ENCODE measurements around the gene AAK1. TPM values are rescaled to one million over a fixed set of nuclear protein-coding genes. Genes with fewer than 3 reads are reported as not detected.

The AAK1 gene
- total and polyA plus RNA-seq, 2 donors (not counting 3 experiments of a cell fraction or from before 2014, with no cell fraction given) = 31.0 to 127 TPM

DNA sequence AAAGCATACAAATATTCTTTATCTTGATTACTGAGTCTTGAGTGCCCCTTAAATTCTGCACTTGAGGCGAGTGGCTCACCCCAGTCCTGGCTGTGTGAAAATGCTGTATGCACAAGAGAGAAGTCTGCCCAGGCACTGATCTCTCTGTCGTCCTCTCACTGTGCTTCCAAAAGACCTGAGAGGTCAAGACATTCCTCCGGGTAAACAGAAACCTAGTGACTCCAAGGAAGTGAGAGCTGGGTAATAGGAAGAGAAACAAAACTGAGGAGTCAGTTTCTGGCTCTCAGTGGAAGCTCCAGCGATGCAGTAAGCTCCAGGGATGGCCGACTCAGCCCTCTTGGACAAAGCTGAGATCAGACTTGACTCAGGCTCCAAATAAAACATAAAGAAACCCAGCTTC, 70.9 kb downstream of the AAK1 start:
- H3K4me2 ChIP-seq (ENCODE audit: insufficient read depth, low read length) = no peak overlapping the region
- H3K79me2 ChIP-seq (ENCODE audit: control insufficient read depth, insufficient read depth, low read length) = peaks cover 64% of the 10 kb centered on the region
- H3K27ac ChIP-seq (ENCODE audit: insufficient read depth, low read depth, low read length) = no peak overlapping the region
- no peaks in the 10 kb centered on the region for H3K9me1 ChIP-seq (replicated peaks; ENCODE audit: control insufficient read depth, extremely low read depth, insufficient read depth, low read length)
- no peaks in the 10 kb centered on the region for H3K36me3 ChIP-seq (ENCODE audit: control insufficient read depth in 2 of 2, extremely low read depth in 1 of 2, insufficient read depth in 2 of 2, low read length in 2 of 2)
- FAIRE-seq (no peak), DNase-seq (ENCODE audit: low read depth, low spot score) (peak; percentile 16)
- CTCF ChIA-PET = interaction anchor here (1.2 to 2.6 kb wide), 3 partner anchors 9 to 152 kb away, joined by 3 to 14 read pairs (median 3); no protein-coding TSS in a partner anchor
- dilution Hi-C loops (cut with MboI; ENCODE audit: extremely low pct_ligation_motif_present, low sequenced_read_pairs) (no loop called here), intact Hi-C loops (cut with micrococcal nuclease) (no loop called here)
- H3K9me3 ChIP-seq (replicated peaks; ENCODE audit: control insufficient read depth, insufficient read depth, low read length) = no peaks in the 10 kb centered on the region
- no peak overlapping the region for H3K4me3 ChIP-seq (replicated peaks in 1 of 3; ENCODE audit: insufficient read depth in 1 of 3, low read depth in 1 of 3, low read length in 3 of 3)
- H2AFZ ChIP-seq (ENCODE audit: low read depth, low read length) = no peak overlapping the region
- POLR2A ChIA-PET = interaction anchor here (0.7 kb wide), 1 partner anchor 68 kb away, joined by 10 read pairs; no protein-coding TSS in a partner anchor
- no peak overlapping the region for H3K9ac ChIP-seq (replicated peaks; ENCODE audit: extremely low read depth, insufficient read depth, low read length)
- no peaks in the 10 kb centered on the region for H3K27me3 ChIP-seq (ENCODE audit: control insufficient read depth in 2 of 2, insufficient read depth in 2 of 2, low read length in 2 of 2)
- H4K20me1 ChIP-seq (replicated peaks; ENCODE audit: control insufficient read depth, extremely low read depth, insufficient read depth, low read length) = peaks cover 2% of the 10 kb centered on the region
- TF ChIP-seq, protein P1, sequence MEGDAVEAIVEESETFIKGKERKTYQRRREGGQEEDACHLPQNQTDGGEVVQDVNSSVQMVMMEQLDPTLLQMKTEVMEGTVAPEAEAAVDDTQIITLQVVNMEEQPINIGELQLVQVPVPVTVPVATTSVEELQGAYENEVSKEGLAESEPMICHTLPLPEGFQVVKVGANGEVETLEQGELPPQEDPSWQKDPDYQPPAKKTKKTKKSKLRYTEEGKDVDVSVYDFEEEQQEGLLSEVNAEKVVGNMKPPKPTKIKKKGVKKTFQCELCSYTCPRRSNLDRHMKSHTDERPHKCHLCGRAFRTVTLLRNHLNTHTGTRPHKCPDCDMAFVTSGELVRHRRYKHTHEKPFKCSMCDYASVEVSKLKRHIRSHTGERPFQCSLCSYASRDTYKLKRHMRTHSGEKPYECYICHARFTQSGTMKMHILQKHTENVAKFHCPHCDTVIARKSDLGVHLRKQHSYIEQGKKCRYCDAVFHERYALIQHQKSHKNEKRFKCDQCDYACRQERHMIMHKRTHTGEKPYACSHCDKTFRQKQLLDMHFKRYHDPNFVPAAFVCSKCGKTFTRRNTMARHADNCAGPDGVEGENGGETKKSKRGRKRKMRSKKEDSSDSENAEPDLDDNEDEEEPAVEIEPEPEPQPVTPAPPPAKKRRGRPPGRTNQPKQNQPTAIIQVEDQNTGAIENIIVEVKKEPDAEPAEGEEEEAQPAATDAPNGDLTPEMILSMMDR (IDR thresholded peaks at IDR 0.05; ENCODE audit: extremely low read depth in 1 of 2, insufficient read depth in 1 of 2, low read depth in 1 of 2, low read length in 2 of 2) = no peak
- TF ChIP-seq EZH2 (IDR thresholded peaks at IDR 0.05; ENCODE audit: borderline replicate concordance, low read depth, low read length, severe bottlenecking) (no peak), MAX (IDR thresholded peaks at IDR 0.05; ENCODE audit: insufficient read depth, insufficient read length) (no peak), FOS (IDR thresholded peaks at IDR 0.05; ENCODE audit: borderline replicate concordance, insufficient read depth, low read length) (no peak), JUN (IDR thresholded peaks at IDR 0.05; ENCODE audit: borderline replicate concordance, insufficient read depth, insufficient read length, low read depth) (no peak), POLR2AphosphoS5 (IDR thresholded peaks at IDR 0.05; ENCODE audit: insufficient read depth, low read depth, low read length) (no peak), GATA2 (IDR thresholded peaks at IDR 0.05; ENCODE audit: insufficient read depth, insufficient read length, low read depth, low read length) (no peak), POLR2A (IDR thresholded peaks at IDR 0.05; ENCODE audit: low read depth, low read length) (no peak), MYC (IDR thresholded peaks at IDR 0.05; ENCODE audit: low read depth, low read length) (no peak)
- no TSS peak for BruUV-seq (replicated peaks)
- H3K4me1 ChIP-seq (ENCODE audit: control insufficient read depth, extremely low read depth, insufficient read depth, low read length) = peaks cover 2% of the 10 kb centered on the region

Measured in endothelial cell of umbilical vein (primary cell).